NCI-H1694 (cell line): Measurements from ENCODE around the gene ARHGAP40.
"Not testable (repeated sequence)": the region's sequence is repeated elsewhere in the genome, so short reads cannot be mapped to it uniquely, and the experiment has no call there.

Source experiments
- DNase-seq: peaks from one replicate; lab custom pipeline; 2025; lab: John Stamatoyannopoulos, UW

Gene ARHGAP40

DNA sequence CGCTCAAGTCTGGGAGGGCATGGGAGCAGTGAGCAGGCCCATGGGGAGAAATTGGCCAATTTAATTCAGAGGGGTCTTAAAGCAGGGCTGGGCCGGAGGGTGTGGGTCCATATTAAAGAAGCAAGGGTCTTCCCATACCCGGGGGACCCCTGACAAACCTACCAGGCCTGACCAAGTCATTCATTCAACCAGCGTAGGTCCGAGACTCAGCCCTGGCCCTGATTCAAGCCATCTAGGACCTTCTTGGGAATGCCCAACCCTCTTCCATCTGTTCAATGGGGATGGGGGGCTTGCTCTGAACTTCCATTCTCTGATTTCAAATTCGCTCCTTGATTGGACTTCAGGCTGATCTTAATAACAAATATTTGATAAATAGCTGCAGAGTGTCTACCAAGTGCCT lies 13.3 kb upstream of the ARHGAP40 start:
- no peak for DNase-seq

DNA sequence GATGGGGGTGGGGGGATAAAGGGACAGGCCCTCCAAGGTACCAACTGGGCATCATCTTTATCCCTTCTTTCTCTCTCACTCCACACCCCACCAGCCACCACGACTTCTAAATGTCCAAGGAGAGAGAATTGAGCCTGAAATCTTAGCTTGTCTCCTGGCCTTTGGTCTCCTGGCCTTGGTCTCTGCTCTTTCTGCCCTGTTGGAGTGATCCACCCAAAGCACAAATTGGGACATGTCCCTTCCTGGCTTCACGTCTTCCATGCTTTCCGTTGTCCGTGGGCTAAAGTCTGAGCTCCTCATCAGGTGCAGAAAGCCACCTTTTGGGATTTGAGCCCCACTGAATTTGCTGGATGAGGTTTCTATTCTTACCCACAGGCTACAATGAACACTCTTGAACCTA lies 12.3 kb upstream of the ARHGAP40 start:
- no peak for DNase-seq

DNA sequence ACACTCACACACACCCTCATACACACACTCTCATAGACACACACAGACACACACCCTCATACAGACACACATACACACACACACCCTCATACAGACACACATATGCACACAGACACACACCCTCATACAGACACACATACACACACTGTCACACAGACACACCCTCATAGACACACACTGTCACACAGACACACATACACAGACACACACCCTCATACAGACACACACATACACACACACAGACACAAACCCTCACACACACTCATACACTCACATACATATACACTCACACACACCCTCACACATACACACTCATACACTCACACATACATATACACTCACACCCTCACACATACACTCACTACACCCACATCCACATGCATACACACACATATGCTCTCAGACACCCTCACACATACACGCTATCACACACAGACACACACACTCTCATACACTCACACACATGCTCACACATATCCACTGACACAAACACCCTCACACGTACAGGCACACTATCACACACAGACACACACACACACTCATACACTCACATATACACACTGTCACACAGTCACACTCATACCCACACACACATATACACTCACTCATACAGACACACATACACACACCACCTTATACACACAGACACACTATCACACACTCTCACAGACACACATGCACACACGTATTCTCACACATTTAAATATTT lies 11.5 kb upstream of the ARHGAP40 start:
- DNase-seq = no peak

DNA sequence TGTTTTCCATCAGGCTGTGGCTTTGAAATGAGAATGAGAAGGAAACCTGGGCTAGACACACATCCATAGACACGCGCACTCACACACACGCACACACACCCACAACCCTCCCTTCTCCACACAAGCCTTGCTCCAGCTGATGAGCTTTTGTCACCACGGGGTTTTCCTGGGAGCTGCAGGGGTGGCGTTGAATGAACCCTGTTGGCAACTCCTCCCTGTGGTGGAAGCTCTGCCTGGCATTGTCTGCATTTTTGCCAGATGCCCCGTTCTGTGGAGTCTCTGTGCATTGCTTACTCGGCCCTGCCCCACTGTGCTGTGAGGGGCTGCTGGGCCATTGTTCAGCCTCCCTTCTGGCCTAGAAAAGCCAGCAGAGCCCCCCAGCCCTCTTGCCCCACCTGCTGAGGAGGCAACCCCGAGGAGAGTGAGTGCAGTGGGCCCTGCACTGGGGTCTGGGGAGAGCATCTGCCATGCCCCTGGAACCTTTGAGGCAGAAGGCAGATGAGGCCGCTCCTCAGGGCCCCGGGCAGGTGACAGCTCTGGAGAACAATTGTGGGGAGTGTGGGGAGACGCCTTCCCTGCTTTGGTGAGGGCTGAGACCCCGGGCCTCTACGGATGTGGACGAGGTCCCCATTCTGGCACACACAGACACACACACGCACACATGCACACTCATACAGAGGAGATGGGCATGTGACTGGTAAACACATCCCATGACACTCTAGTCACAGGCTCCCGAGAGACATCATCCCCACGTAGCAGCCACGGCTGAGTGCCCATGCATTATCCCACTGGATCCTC lies 10.7 kb upstream of the ARHGAP40 start:
- peak; percentile 9 for DNase-seq

DNA sequence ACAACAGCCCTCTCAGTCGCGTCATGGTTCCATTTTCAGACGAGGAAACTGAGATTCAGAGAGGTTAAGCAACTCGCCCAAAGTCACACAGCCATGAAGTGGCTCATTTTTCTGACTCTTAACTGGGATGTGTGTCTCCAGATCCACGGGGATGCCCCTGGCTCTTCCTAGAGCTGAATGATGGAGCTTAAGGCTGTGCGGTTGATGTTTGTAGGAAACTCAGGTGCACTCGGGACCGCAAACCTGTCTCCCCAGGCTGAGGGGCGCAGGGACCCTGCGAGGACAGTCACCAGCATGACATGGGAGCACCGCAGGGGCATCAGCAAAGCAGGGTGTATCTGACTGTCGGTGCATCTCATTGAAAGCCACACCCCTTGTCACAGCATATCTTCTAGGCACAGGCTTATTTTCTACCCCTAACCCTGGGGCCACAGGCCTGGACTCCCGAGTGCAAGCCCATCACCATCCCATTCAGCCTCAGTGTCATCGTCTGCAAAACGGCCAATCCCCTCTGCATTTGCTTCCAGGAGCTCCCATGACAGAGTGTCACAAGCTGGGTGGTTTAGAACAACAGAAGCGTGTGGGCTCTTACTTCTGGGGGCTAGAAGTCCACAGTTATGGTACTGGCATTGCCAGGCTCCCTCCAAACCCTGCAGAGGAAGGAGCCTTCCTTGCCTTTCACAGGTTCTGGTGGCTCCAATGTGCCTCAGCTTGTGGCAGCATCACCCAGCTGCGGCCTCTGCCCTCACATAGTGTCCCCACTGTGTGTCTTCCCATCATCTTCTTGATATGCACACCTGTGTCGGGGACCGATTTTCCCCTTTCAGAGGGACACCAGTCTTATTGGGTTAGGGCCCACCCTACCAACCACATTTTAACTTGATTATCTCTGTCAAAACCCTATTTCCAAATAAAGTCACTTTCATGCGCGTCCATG lies 9.9 kb upstream of the ARHGAP40 start:
- DNase-seq = no peak

DNA sequence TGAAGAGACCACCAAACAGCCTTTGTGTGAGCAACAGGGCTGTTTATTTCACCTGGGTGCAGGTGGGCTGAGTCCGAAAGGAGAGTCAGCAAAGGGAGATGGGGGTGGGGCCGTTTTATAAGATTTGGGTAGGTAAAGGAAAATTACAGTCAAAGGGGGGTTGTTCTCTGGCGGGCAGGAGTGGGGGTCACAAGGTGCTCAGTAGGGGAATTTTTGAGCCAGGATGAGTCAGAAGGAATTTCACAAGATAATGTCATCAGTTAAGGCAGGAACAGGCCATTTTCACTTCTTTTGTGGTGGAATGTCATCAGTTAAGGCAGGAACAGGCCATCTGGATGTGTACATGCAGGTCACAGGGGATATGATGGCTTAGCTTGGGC lies 9.2 kb upstream of the ARHGAP40 start:
- DNase-seq = not testable (repeated sequence)

DNA sequence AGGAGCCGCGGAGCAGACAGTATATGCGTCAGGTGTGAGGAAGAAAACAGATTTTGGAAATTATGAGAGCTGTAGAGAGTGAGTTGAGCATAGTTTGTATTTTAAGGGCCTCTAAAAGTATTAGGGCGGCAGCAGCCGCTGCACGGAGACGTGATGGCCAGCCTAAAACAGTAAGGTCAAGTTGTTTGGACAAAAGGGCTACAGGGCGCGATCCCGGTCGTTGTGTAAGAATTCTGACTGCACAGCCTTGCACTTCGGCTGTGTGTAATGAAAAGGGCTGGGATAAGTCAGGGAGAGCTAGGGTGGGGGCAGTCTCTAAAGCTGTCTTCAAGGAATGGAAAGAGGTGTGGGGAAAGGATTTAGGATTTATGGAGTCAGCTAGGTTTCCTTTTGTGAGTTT lies 7.3 kb upstream of the ARHGAP40 start:
- DNase-seq = not testable (repeated sequence)

DNA sequence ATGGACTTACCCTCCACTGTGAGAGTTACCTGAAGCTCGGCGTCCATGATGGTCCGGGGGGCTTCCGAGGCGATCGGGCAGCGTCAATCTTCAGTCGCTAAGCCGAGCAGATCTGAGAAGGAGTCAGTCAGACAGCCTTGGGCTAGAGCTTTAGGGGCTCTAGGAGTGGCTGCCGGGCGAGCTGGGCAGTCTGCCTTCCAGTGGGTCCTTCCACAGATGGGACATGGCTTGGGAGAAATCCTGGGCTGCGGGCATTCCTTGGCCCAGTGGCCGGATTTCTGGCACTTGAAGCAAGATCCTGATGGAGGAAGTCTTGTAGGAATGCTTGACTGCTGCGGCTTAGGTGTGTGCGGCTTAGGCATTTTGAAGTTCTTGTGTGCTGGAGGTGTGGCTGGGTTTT lies 5.7 kb upstream of the ARHGAP40 start:
- DNase-seq = not testable (repeated sequence)

DNA sequence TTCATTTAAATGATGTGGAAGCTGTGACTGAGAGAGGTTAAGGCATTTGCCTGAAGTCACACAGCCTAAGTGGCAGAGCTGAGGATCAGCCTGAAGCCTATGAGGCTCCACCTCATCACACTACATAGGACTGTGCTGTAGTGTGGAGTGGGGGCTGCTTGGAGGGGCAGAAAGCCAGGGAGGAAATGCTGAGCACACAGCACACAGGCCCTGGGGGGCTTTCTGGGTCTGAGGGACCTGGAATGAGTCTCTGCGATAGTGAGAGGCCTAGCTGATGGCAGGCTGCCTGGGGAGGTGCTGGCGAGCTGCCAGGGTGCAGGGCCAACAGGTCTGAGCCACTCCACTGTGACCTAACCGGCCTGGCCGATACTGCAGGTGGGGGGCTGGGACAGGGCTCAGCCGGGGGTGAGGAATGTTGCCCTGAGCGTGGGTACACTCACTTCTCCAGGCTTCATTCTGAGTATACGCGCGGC lies 2.2 kb upstream of the ARHGAP40 start:
- DNase-seq = no peak

DNA sequence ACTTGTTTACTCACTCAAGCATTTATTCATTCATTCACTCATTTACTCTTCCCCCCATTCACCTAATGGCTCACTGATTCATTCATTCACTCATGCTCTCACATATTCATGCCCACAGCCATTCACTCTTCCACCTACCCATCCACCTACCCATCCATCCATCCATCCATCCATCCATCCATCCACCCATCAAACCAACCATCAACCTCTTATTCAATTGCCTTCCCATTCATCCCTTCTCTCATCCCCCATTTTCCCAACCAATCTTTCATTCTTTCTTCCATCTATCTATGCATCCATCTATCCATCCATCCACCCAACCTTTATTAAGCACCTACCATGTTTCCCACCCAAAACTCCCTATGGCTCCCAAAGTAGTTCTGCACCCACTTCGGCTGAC lies 1.6 kb upstream of the ARHGAP40 start:
- no peak for DNase-seq

DNA sequence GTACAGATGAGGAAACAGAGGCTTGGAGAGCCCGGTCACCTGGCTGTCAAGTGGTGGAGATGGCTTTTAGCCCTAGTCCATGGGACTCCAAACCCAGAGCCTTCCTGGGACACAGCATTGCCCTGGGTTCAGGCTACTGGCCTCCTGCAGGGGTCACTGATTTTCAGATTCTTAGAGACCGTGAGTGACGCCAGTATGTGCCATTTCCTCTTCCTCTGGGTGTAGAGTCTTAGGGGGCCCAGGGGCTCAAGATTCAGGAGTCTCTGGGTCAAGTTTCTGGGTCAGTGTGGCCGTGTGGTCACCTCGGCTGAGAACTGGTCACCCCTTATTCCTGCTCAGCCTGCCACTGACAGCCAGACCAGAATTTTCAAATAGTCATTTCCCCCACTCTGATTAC lies 574 bp downstream of the ARHGAP40 start:
- no peak for DNase-seq

DNA sequence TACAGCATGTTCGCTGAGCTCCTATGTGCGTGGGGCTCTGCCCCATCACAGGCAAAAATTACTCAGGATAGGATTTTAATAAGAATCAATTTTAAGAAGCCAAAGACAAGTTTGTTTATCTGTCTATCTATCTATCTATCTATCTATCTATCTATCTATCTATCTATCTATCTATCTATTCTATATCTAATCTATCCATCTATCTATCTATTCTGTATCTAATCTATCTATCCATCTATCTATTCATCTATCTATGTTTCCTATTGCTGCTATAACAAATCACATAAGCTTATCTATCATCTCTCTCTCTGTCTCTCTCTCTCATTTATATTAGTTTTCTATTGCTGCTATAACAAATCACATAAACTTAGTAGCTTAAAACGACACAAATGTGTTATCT lies 1.7 kb downstream of the ARHGAP40 start:
- no peak for DNase-seq

DNA sequence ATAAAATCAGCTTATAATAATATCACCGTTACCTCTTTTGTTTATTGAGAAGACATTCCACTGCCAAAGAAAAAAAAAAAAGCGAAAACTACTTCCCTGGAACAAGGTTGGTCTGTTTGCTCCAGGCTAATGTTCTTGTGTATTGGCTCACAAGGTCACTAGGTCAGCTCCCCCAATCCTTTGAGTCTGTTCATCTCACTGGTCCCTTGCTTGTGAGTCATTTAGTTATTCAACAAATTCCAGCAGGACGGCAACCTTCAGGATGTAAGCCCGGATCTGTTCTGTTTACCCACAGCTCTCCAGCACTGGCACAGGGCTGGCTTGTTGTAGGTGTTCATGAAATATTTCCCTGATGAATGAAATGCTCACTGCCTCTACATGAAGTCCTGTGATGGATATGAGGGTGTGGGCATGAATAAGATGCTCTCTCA lies 3.3 kb downstream of the ARHGAP40 start:
- DNase-seq = no peak

DNA sequence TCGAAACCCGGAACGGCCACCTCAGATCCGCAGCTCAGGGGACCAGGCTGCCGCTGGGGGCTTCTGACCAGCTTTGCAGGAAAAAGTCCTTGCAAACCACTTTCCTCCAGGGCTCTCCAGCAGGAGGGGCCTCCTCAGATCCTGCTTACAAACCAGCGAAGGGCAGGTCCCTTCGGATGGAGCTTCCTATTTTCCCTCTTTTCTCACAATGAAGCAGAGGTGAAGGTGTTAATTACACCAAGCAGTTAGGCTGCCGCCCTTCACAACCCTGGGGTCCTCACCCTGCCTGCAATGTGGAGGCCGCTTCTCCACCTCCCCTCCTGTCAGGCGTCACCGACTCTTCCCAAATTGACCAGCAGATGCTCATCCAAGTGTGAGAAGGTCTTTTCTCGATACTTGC lies 5.7 kb downstream of the ARHGAP40 start:
- DNase-seq = no peak

DNA sequence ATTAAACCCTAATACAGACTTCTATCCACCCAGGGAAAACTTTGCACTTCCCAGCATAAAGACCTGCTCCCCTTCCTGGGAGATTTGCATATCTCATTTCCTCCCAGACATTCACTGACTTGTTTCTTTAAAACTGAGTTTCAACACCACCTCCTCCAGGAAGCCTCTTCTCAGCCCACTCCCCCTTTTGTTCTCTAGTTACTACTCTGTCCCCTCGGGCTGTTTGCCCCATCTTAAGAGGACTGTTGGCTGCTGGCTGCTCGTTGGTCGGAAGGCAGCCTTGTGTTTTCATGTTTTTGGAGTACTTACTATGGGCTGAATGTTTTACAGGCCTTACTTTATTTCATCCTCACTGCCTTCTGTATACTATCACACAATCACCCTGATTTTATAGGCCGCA lies 6.6 kb downstream of the ARHGAP40 start:
- DNase-seq = no peak

DNA sequence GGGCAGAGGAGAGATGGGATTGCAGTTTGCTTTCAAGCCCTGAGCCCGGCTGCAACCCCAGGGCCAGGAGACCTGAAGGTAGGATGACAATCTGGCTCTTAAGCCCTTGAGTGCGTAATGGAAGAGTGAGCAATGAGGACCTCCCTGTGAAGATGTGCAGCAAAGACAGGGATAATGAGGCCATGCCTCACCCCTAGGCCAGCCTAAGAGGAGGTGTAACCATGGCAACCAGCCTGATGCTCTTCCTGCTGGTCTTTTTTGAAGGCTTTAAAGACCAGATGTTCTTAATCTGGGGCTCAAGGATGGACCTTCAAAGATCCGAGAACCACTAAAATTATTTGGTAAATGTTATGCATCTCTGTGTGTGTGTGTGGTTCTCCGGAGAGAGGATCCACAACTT lies 8.2 kb downstream of the ARHGAP40 start:
- DNase-seq = no peak

DNA sequence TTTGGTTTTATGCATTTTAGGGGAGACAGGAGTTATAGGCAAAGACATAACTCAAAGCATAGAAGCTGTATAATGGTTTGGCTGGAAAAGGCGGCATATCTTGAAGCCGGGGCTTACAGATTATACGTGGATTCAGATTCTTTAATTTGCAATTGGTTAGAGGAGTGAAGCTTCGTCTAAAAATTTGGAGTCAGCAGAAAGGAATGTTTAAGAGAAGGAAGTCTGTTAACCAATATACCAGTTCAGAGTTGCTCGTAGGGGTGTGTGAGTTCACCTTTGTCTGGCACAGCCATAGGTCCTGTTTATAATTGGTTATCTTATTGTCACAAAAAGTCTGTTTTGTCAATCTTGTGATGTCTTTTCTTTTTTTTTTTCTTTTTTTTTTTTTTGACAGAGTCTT lies 8.9 kb downstream of the ARHGAP40 start:
- DNase-seq = no peak

DNA sequence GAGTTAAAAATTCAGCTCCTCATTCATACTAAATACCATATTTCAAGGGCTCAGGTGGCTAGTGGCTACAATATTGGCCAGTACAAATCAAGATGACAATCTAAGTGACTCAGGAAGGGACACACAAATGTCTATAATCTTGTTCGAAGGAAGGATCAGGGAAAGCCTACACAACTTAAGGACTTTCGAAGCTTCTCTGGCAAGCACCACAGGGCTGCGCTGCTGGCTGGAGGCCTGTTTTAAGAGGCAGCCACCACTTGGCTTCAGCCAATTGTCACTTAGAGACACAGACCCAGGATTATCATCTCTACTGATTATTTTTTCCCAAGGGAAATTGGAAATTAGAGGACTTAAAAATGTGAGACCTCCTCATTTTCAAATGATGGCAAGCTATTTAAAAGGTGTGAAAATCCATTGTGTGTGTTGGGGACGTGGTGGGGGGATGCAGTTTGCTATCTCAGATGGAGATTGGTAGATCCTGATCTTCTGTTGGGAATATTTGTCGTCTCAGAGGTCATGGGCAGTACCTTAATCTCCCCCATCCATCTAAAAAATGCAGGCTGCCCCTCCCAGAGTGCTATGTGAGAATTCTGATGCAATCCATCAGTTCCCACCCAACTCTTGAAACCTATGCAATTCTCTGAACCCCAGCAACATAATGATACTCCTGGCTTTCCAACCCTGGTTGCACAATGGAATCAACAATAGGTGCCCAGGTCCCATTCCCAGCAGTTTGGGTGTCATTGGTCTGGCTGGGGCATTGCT lies 11.3 kb downstream of the ARHGAP40 start:
- no peak for DNase-seq

DNA sequence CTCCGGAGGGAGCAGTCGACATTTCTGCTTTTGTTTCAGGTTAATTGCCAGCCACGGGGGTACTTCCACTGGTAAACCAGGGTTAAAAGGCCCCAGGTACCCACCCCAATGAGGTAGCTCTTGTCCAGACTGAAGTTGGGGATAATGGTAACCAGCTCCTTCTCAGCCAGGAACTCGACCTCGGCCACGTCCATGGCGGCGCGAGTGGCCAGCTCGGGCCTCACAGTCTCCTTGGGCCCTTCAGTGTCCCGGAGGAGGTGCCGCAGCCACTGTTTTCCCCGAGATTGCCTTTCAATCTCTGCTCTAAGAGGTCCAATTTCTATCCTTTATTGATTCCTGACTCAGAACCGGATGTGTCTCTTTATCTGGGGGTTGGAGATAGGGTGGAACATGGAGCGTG lies 13.7 kb downstream of the ARHGAP40 start:
- DNase-seq = no peak

DNA sequence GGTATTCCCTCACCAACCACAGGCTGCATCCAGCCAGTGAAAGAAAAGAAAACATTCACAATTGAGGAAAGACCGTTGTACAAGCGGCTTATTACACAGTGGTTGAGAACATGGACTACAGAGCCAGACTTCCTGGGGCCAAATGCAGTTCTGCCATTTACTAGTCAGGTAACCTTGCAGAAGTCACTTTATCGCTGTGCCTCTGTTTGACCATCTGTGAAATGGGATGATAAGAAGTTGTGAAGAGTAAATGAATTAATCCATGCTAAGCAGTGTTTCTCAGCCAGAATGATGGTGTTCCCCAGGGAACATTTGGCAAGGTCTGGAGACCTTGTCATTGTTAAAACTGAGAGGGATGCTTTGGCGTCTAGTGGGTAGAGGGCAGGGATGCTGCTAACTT lies 14.8 kb downstream of the ARHGAP40 start:
- DNase-seq = no peak

DNA sequence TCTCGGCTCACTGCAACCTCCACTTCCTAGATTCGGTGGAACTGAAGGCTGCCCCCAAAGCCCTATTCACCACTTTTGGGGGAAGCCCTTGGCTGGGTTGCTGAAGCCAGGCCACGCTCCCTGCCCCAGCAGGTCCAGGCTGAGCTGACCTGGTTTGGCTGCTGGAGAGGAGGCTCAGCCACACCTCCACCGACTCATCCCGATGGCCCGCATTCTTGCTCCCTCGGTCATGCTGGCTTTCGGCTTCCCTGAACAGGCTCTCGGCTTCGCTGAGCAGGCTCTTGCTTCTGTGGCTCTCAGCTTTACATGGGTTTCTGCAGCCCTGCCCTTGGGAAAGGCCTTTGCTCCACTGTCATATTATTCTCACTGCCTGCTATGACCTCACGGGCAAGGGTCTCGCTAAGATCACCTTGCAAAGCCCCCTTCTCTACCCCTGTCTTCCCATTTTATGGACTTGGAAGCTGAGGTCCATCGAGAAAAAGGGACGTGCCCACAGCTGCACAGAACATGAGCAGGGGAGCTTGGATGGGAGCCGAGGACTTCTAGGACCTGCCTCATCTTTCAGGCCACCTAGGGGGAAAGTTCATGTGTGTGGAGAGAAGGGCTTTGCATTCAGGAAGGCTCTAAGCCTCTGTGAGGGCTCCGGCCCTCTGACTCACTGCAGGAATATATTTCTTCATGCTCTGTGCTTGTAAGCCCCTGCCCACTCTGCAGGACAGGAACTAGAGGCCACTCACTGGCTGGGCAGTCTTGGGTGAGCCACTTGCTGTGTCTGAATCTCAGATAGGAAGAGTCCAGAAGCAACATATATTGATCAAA lies 15.6 kb downstream of the ARHGAP40 start:
- no peak for DNase-seq
